C4-2B (cell line): ENCODE results near the gene RPL41.

ENCODE experiments used
- H3K27ac ChIP-seq: fragments of 450-650 bp; 2 replicates; pipeline ENCODE4 v1.5.1; 2017
- ZFX ChIP-seq: fragments of 450-650 bp; IDR thresholded peaks from 2 replicates; pipeline ENCODE4 v1.6.1; 2017
- TF ChIP-seq, protein P1 (sequence below): fragments of 450-650 bp; conservative IDR thresholded peaks from 2 replicates; pipeline ENCODE4 v1.5.1; 2017; ENCODE audit warnings: mild to moderate bottlenecking

The RPL41 gene

DNA sequence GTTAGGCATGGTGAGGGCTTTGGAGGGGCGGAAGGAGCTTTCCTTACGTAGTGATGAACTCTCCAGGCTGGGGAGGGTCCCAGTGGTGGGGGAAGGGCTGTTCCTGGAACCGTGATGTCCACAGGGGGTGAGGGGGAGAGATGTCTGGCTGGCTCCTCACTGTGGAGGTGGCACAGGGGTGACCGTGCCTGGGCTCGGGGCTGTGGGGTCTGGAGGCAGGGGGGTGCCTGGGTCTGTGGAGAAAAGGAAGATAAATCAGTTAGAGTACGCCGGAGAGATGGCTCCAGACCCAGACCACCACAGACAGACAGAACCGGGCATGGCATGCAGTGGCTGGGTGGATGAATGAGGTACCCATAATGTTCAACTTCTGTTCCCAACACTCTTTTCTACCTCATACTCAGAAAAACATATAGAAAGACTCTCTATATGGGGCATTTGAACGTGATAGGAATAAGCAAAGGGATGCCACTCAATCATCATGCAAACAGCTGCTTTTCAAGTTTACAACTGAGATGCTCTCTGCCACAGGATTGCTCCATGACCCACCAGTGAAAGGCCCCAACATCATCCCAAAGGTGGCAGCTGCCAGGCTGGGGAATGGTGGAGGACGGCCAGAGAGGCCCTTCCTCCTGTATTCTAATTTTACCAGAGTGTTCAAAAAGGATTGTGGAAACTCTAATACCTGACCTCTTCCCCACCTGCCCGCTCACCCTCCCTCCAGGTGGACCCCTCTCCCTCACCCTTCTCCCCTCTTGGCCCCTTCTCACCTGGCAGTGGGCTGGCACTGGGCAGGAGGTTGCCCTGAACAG is 47.3 kb downstream of the RPL41 start:
- no peak for TF ChIP-seq ZFX
- TF ChIP-seq, protein P1, sequence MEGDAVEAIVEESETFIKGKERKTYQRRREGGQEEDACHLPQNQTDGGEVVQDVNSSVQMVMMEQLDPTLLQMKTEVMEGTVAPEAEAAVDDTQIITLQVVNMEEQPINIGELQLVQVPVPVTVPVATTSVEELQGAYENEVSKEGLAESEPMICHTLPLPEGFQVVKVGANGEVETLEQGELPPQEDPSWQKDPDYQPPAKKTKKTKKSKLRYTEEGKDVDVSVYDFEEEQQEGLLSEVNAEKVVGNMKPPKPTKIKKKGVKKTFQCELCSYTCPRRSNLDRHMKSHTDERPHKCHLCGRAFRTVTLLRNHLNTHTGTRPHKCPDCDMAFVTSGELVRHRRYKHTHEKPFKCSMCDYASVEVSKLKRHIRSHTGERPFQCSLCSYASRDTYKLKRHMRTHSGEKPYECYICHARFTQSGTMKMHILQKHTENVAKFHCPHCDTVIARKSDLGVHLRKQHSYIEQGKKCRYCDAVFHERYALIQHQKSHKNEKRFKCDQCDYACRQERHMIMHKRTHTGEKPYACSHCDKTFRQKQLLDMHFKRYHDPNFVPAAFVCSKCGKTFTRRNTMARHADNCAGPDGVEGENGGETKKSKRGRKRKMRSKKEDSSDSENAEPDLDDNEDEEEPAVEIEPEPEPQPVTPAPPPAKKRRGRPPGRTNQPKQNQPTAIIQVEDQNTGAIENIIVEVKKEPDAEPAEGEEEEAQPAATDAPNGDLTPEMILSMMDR = no peak
- no peak overlapping the region for H3K27ac ChIP-seq

DNA sequence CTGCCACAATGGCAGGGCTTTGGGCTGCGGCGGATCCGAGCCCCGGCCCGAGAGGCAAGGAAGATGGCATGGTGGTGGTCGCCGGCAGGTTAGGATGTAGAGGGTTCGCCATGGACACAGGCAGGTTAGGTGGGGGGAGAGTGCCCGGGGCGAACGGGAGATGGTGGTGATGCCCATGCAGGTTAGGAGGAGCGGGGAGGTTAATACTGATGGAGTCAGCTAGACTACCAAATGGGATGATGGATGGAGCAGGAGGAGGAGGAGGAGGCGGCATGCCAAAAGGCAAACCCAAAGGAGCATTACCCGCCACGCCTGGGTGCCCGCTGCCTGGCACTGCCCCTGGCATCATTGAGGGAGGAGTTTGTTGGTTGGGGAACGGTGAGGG is 47.9 kb downstream of the RPL41 start:
- H3K27ac ChIP-seq = no peak overlapping the region
- TF ChIP-seq, protein P1 = no peak
- no peak for TF ChIP-seq ZFX

DNA sequence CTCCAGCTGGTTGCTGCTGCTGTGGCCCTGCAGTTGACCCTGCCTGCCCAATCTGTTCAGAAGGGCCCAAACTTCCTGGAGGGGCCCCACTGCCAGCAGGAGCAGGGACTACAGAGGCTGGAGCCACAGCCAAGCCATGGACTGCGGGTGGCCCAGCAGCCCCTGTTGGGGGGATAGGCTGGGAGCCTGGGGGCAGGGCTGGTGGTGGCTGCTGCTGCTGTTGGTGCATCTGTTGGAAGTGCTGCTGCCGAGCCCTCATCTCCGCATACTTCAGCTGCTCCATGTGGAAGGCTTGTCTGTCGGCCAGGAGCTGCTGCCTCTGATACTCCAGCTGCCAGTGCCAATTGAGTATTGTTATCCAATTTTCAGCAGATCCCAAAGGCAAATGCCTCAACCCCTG is 48.9 kb downstream of the RPL41 start:
- H3K27ac ChIP-seq = no peak overlapping the region
- TF ChIP-seq, protein P1 = no peak
- TF ChIP-seq ZFX = no peak
